ENCODE data around the gene ADGRB3.

DNA sequence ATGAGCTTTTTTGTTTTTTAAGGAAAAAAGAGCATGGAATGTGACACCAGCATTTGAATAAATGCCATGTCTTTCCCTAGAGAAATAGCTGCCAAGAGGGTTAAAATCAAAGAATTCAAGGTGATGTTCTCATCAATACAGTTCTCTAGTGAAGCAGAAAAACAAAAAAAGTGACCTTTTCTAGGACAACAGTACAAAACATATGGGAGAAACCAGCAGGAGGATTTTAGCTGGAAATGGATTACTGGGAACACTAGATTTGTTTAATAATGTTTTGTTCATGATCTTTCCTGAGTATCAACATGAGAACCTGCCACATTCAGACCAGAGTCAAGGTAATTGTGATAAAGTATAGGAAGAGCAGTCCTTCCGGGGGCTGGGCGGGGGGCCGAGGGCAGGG, 789.5 kb downstream of the ADGRB3 start:
- TF ChIP-seq CTCF (IDR thresholded peaks at IDR 0.05) (no peak), POLR2A (IDR thresholded peaks at IDR 0.05) (no peak), POLR2AphosphoS5 (IDR thresholded peaks at IDR 0.05) (no peak)

Data from breast epithelium (tissue), 3 donors.